Stimulated activated CD8-positive, alpha-beta memory T cell treated with anti-CD3 and anti-CD28 coated beads, Interleukin-4, amount 100 ng/mL, for 48 hours (primary cell): ENCODE results near the gene PCDH12.

ENCODE experiments used
- DNase-seq: peaks from one replicate; pipeline ENCODE4 v3.0.0-alpha.2; 2020

PCDH12 gene

GRCh38 chr5:141966275-141966962, 8.4 kb upstream of the PCDH12 start:
- DNase-seq: no peak

DNA sequence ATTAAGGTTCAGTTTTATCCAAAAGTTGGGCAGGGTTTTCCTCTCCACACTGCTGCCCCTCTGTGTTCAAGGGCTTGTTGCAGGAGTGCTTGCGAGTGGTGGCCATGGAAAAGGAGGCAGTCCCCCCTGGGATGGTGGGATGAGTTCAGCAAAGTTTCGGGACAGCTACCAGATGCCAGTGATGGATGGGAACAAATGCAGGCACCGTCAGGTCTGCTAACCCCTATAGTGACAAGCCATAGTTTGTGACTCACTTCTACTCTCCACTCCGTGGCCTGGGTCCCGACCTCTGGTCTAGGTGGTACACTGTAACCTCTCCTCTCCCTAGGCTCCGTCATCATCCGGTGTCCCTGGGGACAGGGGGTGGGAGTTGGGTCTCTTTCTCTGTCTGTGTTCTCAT, 7.1 kb upstream of the PCDH12 start:
- no peak for DNase-seq

- DNase-seq: no peak
Measured at GRCh38 chr5:141963701-141964100, 5.7 kb upstream of the PCDH12 start.

GRCh38 chr5:141961466-141961865, 3.5 kb upstream of the PCDH12 start:
- DNase-seq: no peak

GRCh38 chr5:141960449-141961323, 2.7 kb upstream of the PCDH12 start:
- peak; percentile 94 for DNase-seq

- peak; percentile 62 for DNase-seq
Measured at GRCh38 chr5:141960018-141960417, 2.0 kb upstream of the PCDH12 start.

DNA sequence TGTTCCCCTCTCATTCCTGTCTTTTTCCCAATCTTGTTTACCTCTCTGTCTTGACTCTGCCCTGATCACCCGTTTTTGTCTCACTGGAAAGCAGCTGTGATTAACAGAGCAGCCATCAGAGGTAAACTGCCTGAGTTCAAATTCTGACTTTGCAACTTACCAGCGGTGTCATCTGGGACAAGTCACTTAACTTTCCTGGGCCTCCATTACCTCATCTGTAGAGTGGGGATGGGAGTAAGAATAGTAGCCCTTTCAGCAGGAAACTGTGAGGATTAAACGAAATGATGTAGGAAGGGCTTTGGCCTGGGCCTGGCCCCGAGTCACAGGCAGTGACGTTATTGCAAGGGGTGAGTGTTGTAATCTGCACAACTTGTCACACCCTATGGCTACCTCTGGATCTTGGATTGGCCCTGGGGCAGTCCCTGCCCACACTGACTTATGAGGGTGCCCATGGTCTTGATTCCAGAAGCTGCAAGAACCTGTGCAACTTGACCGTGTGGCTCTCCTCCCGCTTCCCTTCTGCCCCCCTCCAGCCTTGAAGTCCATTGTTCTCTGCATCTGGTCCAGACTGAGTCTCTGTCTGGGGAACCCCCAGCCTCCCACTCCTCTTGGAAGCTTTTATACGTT, 657 bp upstream of the PCDH12 start:
- DNase-seq: no peak

DNA sequence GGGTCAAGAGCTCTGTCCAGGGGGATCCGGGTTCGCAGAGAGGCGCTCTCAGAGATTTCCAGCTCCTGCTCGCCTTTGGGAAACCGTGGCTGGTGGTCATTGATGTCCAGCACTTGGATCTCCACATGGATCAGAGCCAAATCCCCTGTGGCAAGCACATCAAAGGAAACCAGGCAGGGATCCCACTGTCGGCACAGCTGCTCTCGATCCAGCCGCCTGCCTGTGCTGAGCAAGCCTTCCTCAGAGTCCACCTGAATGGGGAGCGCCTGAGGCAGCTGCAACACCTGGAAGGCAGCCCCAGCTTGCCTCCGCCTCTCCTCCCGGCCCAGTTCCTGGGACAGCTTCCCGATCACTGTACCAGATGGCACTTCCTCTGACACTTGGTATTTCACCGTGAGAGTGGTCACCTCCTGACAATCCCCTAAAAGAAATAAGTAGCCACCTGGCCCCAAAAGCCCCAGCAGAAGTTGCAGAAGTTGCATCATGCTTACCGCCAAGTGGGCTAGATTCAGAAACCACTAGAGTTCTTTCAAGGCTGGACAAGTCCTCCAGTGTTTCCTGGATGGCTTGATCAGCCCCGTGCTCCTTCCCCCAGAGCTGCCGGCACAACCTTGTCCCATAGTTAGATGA, 520 bp downstream of the PCDH12 start:
- no peak for DNase-seq

- DNase-seq: no peak
Measured at GRCh38 chr5:141954194-141954593, 3.8 kb downstream of the PCDH12 start.

DNA sequence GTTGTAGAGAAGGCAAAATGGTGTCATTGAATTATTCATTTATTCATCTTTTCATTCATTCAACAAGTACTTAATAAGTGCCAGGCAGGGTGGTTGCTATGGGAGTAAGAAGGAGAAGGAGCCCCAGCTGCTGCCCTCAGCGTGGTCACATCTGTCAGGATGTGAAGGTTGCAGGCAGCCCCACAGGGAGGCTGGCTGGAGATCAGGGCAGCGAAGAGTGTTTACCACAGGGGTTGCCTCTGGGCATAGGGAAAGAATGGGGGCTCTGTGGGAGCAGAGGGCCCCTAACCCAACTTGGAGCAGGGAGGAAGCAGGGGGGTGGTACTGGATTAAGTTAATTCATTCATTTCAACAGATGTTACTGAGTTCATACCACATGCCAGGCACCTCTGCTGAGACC, 6.0 kb downstream of the PCDH12 start:
- no peak for DNase-seq

- DNase-seq: peak; percentile 60
Measured at GRCh38 chr5:141951332-141951781, 6.6 kb downstream of the PCDH12 start.

GRCh38 chr5:141950207-141951005, 7.6 kb downstream of the PCDH12 start:
- DNase-seq: no peak

GRCh38 chr5:141949511-141949910, 8.5 kb downstream of the PCDH12 start:
- no peak for DNase-seq

DNA sequence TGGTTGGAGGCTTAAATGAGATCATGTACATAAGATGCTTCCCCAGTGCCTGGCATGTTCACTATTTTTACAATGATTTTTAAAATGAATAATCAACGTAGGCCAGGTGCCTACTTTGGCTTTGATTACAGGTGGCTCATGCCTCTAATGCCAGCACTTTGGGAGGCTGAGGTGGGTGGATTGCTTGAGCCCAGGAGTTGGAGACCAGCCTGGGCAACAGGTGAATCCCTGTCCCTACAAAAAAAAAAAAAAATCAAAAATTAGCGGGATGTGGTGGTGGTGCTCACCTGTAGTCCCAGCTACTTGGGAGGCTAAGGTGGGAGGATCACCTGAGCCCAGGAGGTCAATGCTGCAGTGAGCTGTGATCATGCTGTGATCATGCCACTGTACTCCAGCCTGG, 9.2 kb downstream of the PCDH12 start:
- DNase-seq: no peak

- no peak for DNase-seq
Measured at GRCh38 chr5:141947316-141947715, 10.7 kb downstream of the PCDH12 start.

GRCh38 chr5:141945511-141946051, 12.4 kb downstream of the PCDH12 start:
- no peak for DNase-seq

DNA sequence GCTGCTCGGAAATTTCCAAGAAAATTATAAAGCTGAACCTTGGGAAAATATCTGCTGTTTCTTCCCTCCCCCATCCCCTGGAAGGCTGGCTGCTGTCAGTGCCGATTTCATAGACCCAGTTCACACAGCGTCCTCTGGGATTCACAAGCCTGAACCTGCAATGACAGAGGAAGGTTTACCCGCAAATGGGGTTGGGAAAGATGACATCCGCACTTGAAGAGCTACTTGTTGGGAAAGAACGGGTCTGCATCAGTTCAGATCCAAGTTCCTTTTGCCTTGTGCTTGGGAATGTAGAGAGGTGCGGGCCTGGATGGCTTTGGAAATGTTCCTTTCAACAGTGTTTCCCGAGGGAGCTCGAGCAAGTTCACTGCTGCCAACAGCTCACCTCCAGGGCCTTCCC, 13.9 kb downstream of the PCDH12 start:
- DNase-seq: no peak

- DNase-seq: no peak
Measured at GRCh38 chr5:141942185-141942857, 15.7 kb downstream of the PCDH12 start.

GRCh38 chr5:141941779-141942178, 16.2 kb downstream of the PCDH12 start:
- DNase-seq: no peak

DNA sequence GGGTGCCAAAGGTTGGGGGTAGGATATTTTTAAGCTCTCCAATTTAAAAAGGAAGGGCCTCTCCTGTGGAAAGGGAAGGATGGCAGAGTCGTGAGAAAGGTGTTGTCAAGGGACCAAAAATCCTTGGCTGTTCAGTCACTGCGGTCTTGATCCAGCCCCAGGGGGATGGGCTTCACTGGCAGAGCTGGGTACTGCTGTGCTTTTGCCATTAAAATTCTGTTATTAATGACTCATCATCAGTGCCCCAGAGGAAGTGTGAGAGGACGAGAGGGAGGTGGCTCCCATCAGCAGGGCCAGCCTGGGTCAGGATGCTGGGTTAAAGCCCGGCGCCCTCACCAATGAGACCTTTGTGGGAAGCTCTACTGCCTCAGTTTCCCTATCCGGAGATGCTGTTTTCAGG, 16.7 kb downstream of the PCDH12 start:
- no peak for DNase-seq

DNA sequence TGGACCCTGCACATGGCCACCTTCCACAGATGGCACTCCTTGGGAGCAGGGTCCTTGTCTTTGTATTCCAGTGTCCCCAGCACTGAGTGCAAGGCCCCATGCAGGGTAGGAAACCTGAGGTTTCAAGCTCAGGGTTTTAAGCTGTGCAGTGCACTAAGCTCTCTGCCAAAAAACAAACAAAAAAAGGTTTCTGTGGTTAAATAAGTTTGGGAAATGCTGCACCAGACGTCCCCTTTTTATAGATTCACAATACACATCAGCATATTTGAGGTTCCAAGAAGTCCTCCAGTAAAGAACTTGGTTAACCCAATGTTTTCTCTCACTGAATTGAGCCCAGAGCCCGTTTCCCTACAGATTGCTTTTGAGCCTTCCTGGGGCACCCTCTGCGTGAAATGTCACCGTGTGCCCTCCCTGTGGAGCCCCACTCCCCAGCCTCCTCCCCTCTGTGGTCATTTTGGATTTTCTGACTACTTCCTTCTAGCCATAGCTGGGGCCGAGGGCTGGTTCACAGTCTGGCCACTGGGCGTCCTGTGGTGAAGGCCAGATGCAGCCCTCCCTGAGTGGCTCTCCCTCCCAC, 17.2 kb downstream of the PCDH12 start:
- no peak for DNase-seq
